Trophoblast cell (in vitro differentiated cells and primary cell): ENCODE measurements around the gene KAT6B.

ENCODE experiments used
- DNase-seq, 2 donors: peaks; one replicate each; pipeline ENCODE4 v3.0.0-alpha.2; 2016
- H2AFZ ChIP-seq: 2 replicates; pipeline ENCODE4 v1.6.1; 2013; ENCODE audit warnings: low read length, moderate library complexity, mild to moderate bottlenecking; ENCODE audit not compliant: insufficient read depth, poor library complexity
- H2AK5ac ChIP-seq: 2 replicates; pipeline ENCODE4 v1.6.1; 2013; ENCODE audit warnings: mild to moderate bottlenecking, low read length
- H2BK120ac ChIP-seq: 2 replicates; pipeline ENCODE4 v1.6.1; 2013; ENCODE audit warnings: low read length, mild to moderate bottlenecking, moderate library complexity; ENCODE audit not compliant: insufficient read depth, poor library complexity
- H2BK12ac ChIP-seq: 2 replicates; pipeline ENCODE4 v1.6.1; 2013; ENCODE audit warnings: mild to moderate bottlenecking, low read length, moderate library complexity
- H2BK5ac ChIP-seq: 2 replicates; pipeline ENCODE4 v1.6.1; 2013; ENCODE audit warnings: low read length, low read depth, moderate library complexity, mild to moderate bottlenecking; ENCODE audit not compliant: poor library complexity
- H3K14ac ChIP-seq: 2 replicates; pipeline ENCODE4 v1.6.1; 2013; ENCODE audit warnings: mild to moderate bottlenecking, low read length
- H3K18ac ChIP-seq: 2 replicates; pipeline ENCODE4 v1.6.1; 2013; ENCODE audit warnings: mild to moderate bottlenecking, low read length
- H3K23ac ChIP-seq: 2 replicates; pipeline ENCODE4 v1.6.1; 2013; ENCODE audit warnings: low read length
- H3K27ac ChIP-seq: 2 replicates; pipeline ENCODE4 v1.5.1; 2013; ENCODE audit warnings: low read depth, mild to moderate bottlenecking, inconsistent platforms, low read length, moderate library complexity
- H3K27me3 ChIP-seq: 2 replicates; pipeline ENCODE4 v1.6.1; 2013; ENCODE audit warnings: inconsistent platforms, mild to moderate bottlenecking, low read length, moderate library complexity; ENCODE audit not compliant: insufficient read depth
- H3K36me3 ChIP-seq, 2 experiments: 1 replicate in 1 of 2; 2 replicates in 1 of 2; pipeline ENCODE4 v1.6.1; 2013; ENCODE audit warnings: low read length in 2 of 2, mild to moderate bottlenecking in 2 of 2, moderate library complexity in 1 of 2; ENCODE audit not compliant: insufficient read depth in 2 of 2, control insufficient read depth in 1 of 2
- H3K4ac ChIP-seq: 2 replicates; pipeline ENCODE4 v1.6.1; 2013; ENCODE audit warnings: low read depth, mild to moderate bottlenecking, low read length, moderate library complexity
- H3K4me1 ChIP-seq, 2 experiments: 1 replicate in 1 of 2; 2 replicates in 1 of 2; pipeline ENCODE4 v1.6.1; 2013; ENCODE audit warnings: low read length in 2 of 2, mild to moderate bottlenecking in 2 of 2, moderate library complexity in 1 of 2; ENCODE audit not compliant: insufficient read depth in 2 of 2, control insufficient read depth in 1 of 2
- H3K4me2 ChIP-seq: 2 replicates; pipeline ENCODE4 v1.6.1; 2013; ENCODE audit warnings: inconsistent platforms, mild to moderate bottlenecking, low read length, moderate library complexity
- H3K4me3 ChIP-seq: 2 replicates; pipeline ENCODE4 v1.5.1; 2013; ENCODE audit warnings: mild to moderate bottlenecking, low read depth, low read length, inconsistent platforms
- H3K79me1 ChIP-seq: one replicate; pipeline ENCODE4 v1.6.1; 2013; ENCODE audit warnings: low read length
- H3K79me2 ChIP-seq: 2 replicates; pipeline ENCODE4 v1.6.1; 2013; ENCODE audit warnings: low read length, mild to moderate bottlenecking; ENCODE audit not compliant: control insufficient read depth, insufficient read depth, poor library complexity
- H3K9ac ChIP-seq: 2 replicates; pipeline ENCODE4 v1.6.1; 2013; ENCODE audit warnings: mild to moderate bottlenecking, low read length
- H3K9me3 ChIP-seq: 2 replicates; pipeline ENCODE4 v1.6.1; 2013; ENCODE audit warnings: low read depth, mild to moderate bottlenecking, control low read depth, inconsistent platforms, low read length; ENCODE audit not compliant: insufficient read depth
- H4K12ac ChIP-seq: 2 replicates; pipeline ENCODE4 v1.6.1; 2013; ENCODE audit warnings: low read depth, mild to moderate bottlenecking, low read length, moderate library complexity
- H4K8ac ChIP-seq: 2 replicates; pipeline ENCODE4 v1.6.1; 2013; ENCODE audit warnings: low read depth, mild to moderate bottlenecking, low read length, moderate library complexity
- H4K91ac ChIP-seq: one replicate; pipeline ENCODE4 v1.6.1; 2013; ENCODE audit warnings: low read depth, mild to moderate bottlenecking, low read length, moderate library complexity
- WGBS: extraction: QIAGEN DNeasy Blood & Tissue Kit; methylation state at CpG from one replicate; pipeline ENCODE4 v1.1.7; 2013; ENCODE audit warnings: missing lambda C conversion rate; ENCODE audit not compliant: insufficient read length, insufficient coverage; ENCODE audit errors: extremely low coverage; 5-methylcytosine and 5-hydroxymethylcytosine counted together

KAT6B gene

DNA sequence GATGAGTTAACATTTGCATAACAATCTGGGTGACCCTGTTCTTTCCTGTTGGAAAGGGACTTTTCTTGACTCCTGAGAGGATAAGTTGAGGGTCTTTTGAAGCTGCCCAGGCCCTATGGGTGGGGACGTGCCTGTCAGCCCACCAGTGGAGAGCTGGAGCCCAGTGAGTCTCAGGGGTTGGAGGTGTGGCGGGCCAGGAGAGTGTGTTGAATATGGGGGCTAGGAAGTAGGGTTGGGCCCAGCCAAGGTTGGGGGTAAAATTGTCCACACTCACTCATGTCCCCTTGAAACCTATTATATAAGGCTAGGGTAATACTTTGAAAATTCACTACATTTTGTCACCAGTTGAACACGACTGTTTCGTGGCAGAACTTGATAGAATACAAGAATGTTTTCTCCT is 17.9 kb upstream of the KAT6B start:
- Histone ChIP-seq H3K18ac (no peak overlapping the region), H3K4ac (no peak overlapping the region), H3K9me3 (peaks cover 2% of the 10 kb centered on the region), H3K27ac (no peak overlapping the region), H3K9ac (no peak overlapping the region), H4K91ac (no peak overlapping the region), H2AFZ (no peak overlapping the region), H2BK120ac (no peak overlapping the region), H3K4me2 (no peak overlapping the region), H3K23ac (no peak overlapping the region), H3K79me1 (no peaks in the 10 kb centered on the region), H4K12ac (no peak overlapping the region), H3K27me3 (no peaks in the 10 kb centered on the region), H2AK5ac (no peak overlapping the region), H4K8ac (no peak overlapping the region), H3K79me2 (no peaks in the 10 kb centered on the region), H3K4me1 (peaks cover 0 to 5% of the 10 kb centered on the region in 2 experiments), H2BK5ac (no peak overlapping the region), H2BK12ac (no peak overlapping the region), H3K36me3 (no peaks in the 10 kb centered on the region), H3K14ac (no peak overlapping the region), H3K4me3 (no peak overlapping the region)
- no peak for DNase-seq
- no CpG with 5 or more reads among the region's 4 CpGs for WGBS

DNA sequence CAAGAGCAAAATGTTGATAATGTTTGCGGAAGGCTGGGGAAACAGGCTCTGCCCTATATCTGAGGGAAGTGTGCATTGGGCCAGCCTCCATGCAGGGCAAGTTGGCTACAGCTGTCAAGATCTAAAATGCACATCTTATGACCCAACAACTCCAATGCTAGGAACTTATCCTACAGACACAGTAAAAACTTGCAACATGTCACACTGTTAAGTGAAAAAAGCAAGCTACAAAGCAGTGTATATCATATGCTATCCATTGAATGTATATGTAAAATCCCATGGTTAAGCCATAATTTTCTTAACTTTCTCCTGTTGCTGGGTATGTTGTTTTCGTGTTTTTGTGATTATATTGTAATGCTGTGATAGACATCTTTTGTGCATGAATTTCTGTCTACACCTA is 16.3 kb upstream of the KAT6B start:
- Histone ChIP-seq H3K79me1 (no peaks in the 10 kb centered on the region), H2BK12ac (no peak overlapping the region), H3K4ac (no peak overlapping the region), H3K4me2 (no peak overlapping the region), H3K9ac (no peak overlapping the region), H3K18ac (no peak overlapping the region), H4K91ac (no peak overlapping the region), H3K27ac (no peak overlapping the region), H3K4me3 (no peak overlapping the region), H4K12ac (no peak overlapping the region), H2BK120ac (no peak overlapping the region), H3K79me2 (no peaks in the 10 kb centered on the region), H3K36me3 (no peaks in the 10 kb centered on the region), H2AK5ac (no peak overlapping the region), H3K27me3 (peaks cover 4% of the 10 kb centered on the region), H3K4me1 (peaks cover 0 to 5% of the 10 kb centered on the region in 2 experiments), H2BK5ac (no peak overlapping the region), H3K23ac (no peak overlapping the region), H4K8ac (no peak overlapping the region), H3K9me3 (peaks cover 2% of the 10 kb centered on the region), H2AFZ (no peak overlapping the region), H3K14ac (no peak overlapping the region)
- no peak for DNase-seq
- WGBS: no CpG with 5 or more reads among the region's 2 CpGs

DNA sequence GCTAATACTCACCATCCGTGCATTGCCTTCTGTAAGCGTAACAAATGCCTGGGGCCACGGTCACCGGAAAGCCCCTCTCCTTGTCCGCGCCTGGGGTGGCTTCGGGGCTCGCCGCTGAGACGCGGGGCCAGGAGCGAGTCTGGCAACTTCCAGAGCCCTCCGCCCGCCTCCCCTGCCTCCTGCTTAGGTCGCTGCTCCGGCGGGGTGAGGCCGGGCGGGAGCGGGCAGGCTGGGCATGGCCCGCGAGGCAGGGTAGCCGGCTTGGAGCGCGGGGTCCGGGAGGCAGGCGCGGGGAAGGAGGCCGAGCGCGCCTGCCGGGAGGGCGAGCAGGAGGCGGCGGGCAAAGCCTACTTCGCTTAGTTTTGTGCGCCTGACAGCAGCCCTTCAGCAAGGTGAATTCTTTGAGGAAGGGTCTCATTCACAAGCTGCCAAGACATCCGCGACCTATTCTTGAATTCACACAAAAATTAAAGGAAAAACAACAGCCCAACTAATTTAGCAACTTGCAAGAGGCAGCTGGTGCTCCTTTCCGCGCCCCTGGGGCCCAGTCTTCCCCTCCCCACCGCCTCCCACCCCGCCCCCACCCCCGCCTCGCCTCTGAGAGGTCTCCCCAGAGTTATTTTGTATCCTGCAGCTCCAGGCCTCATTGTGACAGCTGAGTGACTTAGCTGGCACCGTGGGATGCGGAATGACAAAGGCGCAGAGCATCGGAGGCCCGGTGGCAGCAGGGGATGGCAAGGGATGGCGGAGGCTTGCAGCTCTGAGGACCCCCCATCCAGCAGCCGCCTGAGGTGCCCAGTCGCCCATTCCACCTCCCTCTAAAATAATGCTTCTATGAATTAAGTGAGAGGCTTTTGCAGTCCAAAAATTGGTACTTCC is 12.8 kb upstream of the KAT6B start:
- Histone ChIP-seq H3K27ac (no peak overlapping the region), H2AK5ac (no peak overlapping the region), H3K9me3 (peaks cover 2% of the 10 kb centered on the region), H3K27me3 (peaks cover 4% of the 10 kb centered on the region), H2BK120ac (no peak overlapping the region), H3K23ac (no peak overlapping the region), H4K91ac (no peak overlapping the region), H3K79me2 (no peaks in the 10 kb centered on the region), H3K4me3 (no peak overlapping the region), H3K14ac (no peak overlapping the region), H3K79me1 (no peaks in the 10 kb centered on the region), H3K4me1 (peaks cover 0 to 5% of the 10 kb centered on the region in 2 experiments), H2BK12ac (no peak overlapping the region), H2AFZ (peak overlapping the region; percentile 17), H3K36me3 (no peaks in the 10 kb centered on the region), H3K4ac (no peak overlapping the region), H2BK5ac (no peak overlapping the region), H3K9ac (peak overlapping the region; percentile 34), H3K18ac (no peak overlapping the region), H3K4me2 (peak overlapping the region; percentile 61), H4K12ac (no peak overlapping the region), H4K8ac (no peak overlapping the region)
- no CpG with 5 or more reads among the region's 53 CpGs for whole genome bisulfite sequencing
- DNase-seq: no peak

DNA sequence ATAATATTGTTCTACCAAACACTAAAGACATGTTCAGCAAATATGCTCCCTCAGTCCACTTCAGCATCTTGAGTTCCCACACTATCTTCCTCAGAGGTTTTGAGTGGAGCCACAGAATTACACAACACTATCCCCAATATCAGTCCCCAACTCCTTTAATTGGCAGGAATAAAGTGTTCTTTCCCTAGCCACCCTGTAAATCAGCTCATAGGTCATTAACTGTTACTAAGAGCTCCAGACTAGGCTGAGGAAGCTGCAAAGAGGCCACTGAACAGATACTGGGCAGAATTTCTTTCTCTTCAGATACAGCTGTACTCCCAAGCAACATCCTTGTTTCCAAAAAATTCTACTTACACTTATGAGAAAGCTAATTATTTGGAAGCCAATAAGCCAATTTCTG is 11.6 kb upstream of the KAT6B start:
- no peak overlapping the region for H3K4me3 ChIP-seq
- peaks cover 2% of the 10 kb centered on the region for H3K9me3 ChIP-seq
- H3K9ac ChIP-seq: no peak overlapping the region
- no peak overlapping the region for H2BK12ac ChIP-seq
- peaks cover 4% of the 10 kb centered on the region for H3K27me3 ChIP-seq
- no peak overlapping the region for H3K23ac ChIP-seq
- no peak overlapping the region for H4K91ac ChIP-seq
- H3K4me2 ChIP-seq: no peak overlapping the region
- H2AFZ ChIP-seq: no peak overlapping the region
- no peak overlapping the region for H2BK120ac ChIP-seq
- H3K18ac ChIP-seq: no peak overlapping the region
- no peaks in the 10 kb centered on the region for H3K79me2 ChIP-seq
- no peak overlapping the region for H4K8ac ChIP-seq
- no peak for DNase-seq
- H4K12ac ChIP-seq: no peak overlapping the region
- H3K4me1 ChIP-seq: peaks cover 0 to 5% of the 10 kb centered on the region in 2 experiments
- H3K79me1 ChIP-seq: no peaks in the 10 kb centered on the region
- H3K4ac ChIP-seq: no peak overlapping the region
- H2AK5ac ChIP-seq: no peak overlapping the region
- H3K27ac ChIP-seq: no peak overlapping the region
- no peak overlapping the region for H3K14ac ChIP-seq
- H2BK5ac ChIP-seq: no peak overlapping the region
- H3K36me3 ChIP-seq: no peaks in the 10 kb centered on the region
